ENCODE results near the gene ABCA2. TPM values are rescaled to one million over a fixed set of nuclear protein-coding genes. Genes with fewer than 3 reads are reported as not detected.

Gene ABCA2
- total and polyA plus RNA-seq, 4 donors = 13.4 to 39.0 (median 16.5) TPM

- Histone ChIP-seq H3K27ac (ENCODE audit: low read depth in 1 of 2, low read length in 1 of 2) (no peak overlapping the region), H3K36me3 (ENCODE audit: control insufficient read depth in 4 of 4, insufficient read depth in 4 of 4, low read length in 4 of 4) (no peaks in the 10 kb centered on the region), H3K9me3 (ENCODE audit: control insufficient read depth in 4 of 4, insufficient read depth in 3 of 4, low read length in 3 of 4) (no peaks in the 10 kb centered on the region), H3K4me1 (ENCODE audit: control insufficient read depth in 5 of 5, insufficient read depth in 5 of 5, low read length in 5 of 5) (peaks cover 0 to 8% (median 5%) of the 10 kb centered on the region in 5 donors), H3K9ac (ENCODE audit: insufficient read depth in 1 of 2, low read length in 2 of 2) (no peak overlapping the region), H3K4me3 (no peak overlapping the region), H3K27me3 (ENCODE audit: control insufficient read depth in 3 of 3, insufficient read depth in 3 of 3, low read length in 2 of 3) (no peaks in the 10 kb centered on the region)
- DNase-seq (no peak), ATAC-seq (ENCODE audit: insufficient read depth, low FRiP score) (no peak)
- TF ChIP-seq, protein P1, sequence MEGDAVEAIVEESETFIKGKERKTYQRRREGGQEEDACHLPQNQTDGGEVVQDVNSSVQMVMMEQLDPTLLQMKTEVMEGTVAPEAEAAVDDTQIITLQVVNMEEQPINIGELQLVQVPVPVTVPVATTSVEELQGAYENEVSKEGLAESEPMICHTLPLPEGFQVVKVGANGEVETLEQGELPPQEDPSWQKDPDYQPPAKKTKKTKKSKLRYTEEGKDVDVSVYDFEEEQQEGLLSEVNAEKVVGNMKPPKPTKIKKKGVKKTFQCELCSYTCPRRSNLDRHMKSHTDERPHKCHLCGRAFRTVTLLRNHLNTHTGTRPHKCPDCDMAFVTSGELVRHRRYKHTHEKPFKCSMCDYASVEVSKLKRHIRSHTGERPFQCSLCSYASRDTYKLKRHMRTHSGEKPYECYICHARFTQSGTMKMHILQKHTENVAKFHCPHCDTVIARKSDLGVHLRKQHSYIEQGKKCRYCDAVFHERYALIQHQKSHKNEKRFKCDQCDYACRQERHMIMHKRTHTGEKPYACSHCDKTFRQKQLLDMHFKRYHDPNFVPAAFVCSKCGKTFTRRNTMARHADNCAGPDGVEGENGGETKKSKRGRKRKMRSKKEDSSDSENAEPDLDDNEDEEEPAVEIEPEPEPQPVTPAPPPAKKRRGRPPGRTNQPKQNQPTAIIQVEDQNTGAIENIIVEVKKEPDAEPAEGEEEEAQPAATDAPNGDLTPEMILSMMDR (IDR thresholded peaks at IDR 0.05; ENCODE audit: control extremely low read depth, extremely low read depth) = no peak
- 67 to 79% methylated on average over 20 to 22 of the region's 22 CpGs for WGBS, 2 donors
Measured at GRCh38 chr9:136964171-136964689, 63.8 kb downstream of the ABCA2 start.

- 89 to 95% methylated on average over 11 to 12 of the region's 12 CpGs for WGBS, 2 donors
- ATAC-seq (ENCODE audit: insufficient read depth, low FRiP score) = no peak
- no peak overlapping the region for H3K9ac ChIP-seq (ENCODE audit: insufficient read depth in 1 of 2, low read length in 2 of 2)
- no peak for DNase-seq
- no peaks in the 10 kb centered on the region for H3K27me3 ChIP-seq (ENCODE audit: control insufficient read depth in 3 of 3, insufficient read depth in 3 of 3, low read length in 2 of 3)
- no peak overlapping the region for H3K27ac ChIP-seq (ENCODE audit: low read depth in 1 of 2, low read length in 1 of 2)
- H3K4me3 ChIP-seq = no peak overlapping the region
- H3K36me3 ChIP-seq (ENCODE audit: control insufficient read depth in 4 of 4, insufficient read depth in 4 of 4, low read length in 4 of 4) = no peaks in the 10 kb centered on the region
- H3K9me3 ChIP-seq (ENCODE audit: control insufficient read depth in 4 of 4, insufficient read depth in 3 of 4, low read length in 3 of 4) = no peaks in the 10 kb centered on the region
- H3K4me1 ChIP-seq (ENCODE audit: control insufficient read depth in 5 of 5, insufficient read depth in 5 of 5, low read length in 5 of 5) = peaks cover 0 to 8% (median 4%) of the 10 kb centered on the region in 5 donors
- TF ChIP-seq, protein P1 (IDR thresholded peaks at IDR 0.05; ENCODE audit: control extremely low read depth, extremely low read depth) = no peak
Measured at GRCh38 chr9:136963751-136964150, 64.3 kb downstream of the ABCA2 start.

GRCh38 chr9:136963341-136963740, 64.7 kb downstream of the ABCA2 start:
- TF ChIP-seq, protein P1 (IDR thresholded peaks at IDR 0.05; ENCODE audit: control extremely low read depth, extremely low read depth) = no peak
- ATAC-seq (ENCODE audit: insufficient read depth, low FRiP score) (no peak), DNase-seq (no peak)
- no peak overlapping the region for H3K4me3 ChIP-seq
- no peak overlapping the region for H3K27ac ChIP-seq (ENCODE audit: low read depth in 1 of 2, low read length in 1 of 2)
- whole genome bisulfite sequencing, 2 donors = 94 to 96% methylated on average over 15 of the region's 15 CpGs
- no peaks in the 10 kb centered on the region for H3K9me3 ChIP-seq (ENCODE audit: control insufficient read depth in 4 of 4, insufficient read depth in 3 of 4, low read length in 3 of 4)
- peaks cover 0 to 8% (median 3%) of the 10 kb centered on the region in 5 donors for H3K4me1 ChIP-seq (ENCODE audit: control insufficient read depth in 5 of 5, insufficient read depth in 5 of 5, low read length in 5 of 5)
- H3K36me3 ChIP-seq (ENCODE audit: control insufficient read depth in 4 of 4, insufficient read depth in 4 of 4, low read length in 4 of 4) = no peaks in the 10 kb centered on the region
- H3K9ac ChIP-seq (ENCODE audit: insufficient read depth in 1 of 2, low read length in 2 of 2) = no peak overlapping the region
- H3K27me3 ChIP-seq (ENCODE audit: control insufficient read depth in 3 of 3, insufficient read depth in 3 of 3, low read length in 2 of 3) = no peaks in the 10 kb centered on the region

DNA sequence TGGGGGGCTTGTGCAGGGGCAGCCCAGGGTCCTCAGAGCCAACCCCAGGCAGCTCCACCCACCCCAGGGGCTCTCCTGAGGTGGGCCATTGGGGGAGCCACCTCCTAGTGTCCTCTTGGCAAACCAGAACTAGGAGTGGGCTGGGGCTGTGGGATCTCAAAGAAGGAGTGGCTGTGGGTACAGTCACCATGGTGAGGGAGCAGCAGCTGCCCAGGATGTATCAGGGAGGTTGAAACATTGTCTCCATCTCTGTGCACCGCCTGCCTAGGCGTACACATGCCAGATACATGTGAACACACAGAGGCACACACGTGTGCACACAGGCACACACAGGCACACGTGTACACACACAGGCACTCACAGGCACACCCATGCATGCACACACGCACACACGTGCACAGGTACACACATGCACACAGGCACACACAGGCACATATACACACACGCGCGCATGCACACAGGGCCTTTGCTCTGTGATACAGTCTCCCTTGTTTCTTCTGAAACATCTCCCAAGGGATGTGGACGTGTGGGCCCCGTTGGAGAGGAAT, 65.3 kb downstream of the ABCA2 start:
- TF ChIP-seq, protein P1 (IDR thresholded peaks at IDR 0.05; ENCODE audit: control extremely low read depth, extremely low read depth) = no peak
- WGBS, 2 donors = 90 to 95% methylated on average over 11 of the region's 11 CpGs
- ATAC-seq (ENCODE audit: insufficient read depth, low FRiP score) = no peak
- no peak overlapping the region for H3K27ac ChIP-seq (ENCODE audit: low read depth in 1 of 2, low read length in 1 of 2)
- H3K27me3 ChIP-seq (ENCODE audit: control insufficient read depth in 3 of 3, insufficient read depth in 3 of 3, low read length in 2 of 3) = no peaks in the 10 kb centered on the region
- DNase-seq = no peak
- no peaks in the 10 kb centered on the region for H3K36me3 ChIP-seq (ENCODE audit: control insufficient read depth in 4 of 4, insufficient read depth in 4 of 4, low read length in 4 of 4)
- peaks cover 0 to 8% (median 3%) of the 10 kb centered on the region in 5 donors for H3K4me1 ChIP-seq (ENCODE audit: control insufficient read depth in 5 of 5, insufficient read depth in 5 of 5, low read length in 5 of 5)
- H3K4me3 ChIP-seq = no peak overlapping the region
- H3K9me3 ChIP-seq (ENCODE audit: control insufficient read depth in 4 of 4, insufficient read depth in 3 of 4, low read length in 3 of 4) = no peaks in the 10 kb centered on the region
- no peak overlapping the region for H3K9ac ChIP-seq (ENCODE audit: insufficient read depth in 1 of 2, low read length in 2 of 2)
